GM19468 (cell line): ENCODE data around the gene GALNT2.

Experiments
- ATAC-seq: cut with Tn5 transposase; IDR thresholded peaks from one replicate; pipeline ENCODE4 v1.9.1; 2021; ENCODE audit warnings: mild to moderate bottlenecking, moderate library complexity, moderate number of reproducible peaks; ENCODE audit not compliant: unreplicated experiment; ENCODE audit errors: extremely low read depth

Gene GALNT2

GRCh38 chr1:230242326-230242725 is 175.3 kb downstream of the GALNT2 start:
- no peak for ATAC-seq

- no peak for ATAC-seq
Observed at GRCh38 chr1:230243146-230243545, 176.1 kb downstream of the GALNT2 start.

- ATAC-seq = no peak
Observed at GRCh38 chr1:230243583-230244353, 176.7 kb downstream of the GALNT2 start.

DNA sequence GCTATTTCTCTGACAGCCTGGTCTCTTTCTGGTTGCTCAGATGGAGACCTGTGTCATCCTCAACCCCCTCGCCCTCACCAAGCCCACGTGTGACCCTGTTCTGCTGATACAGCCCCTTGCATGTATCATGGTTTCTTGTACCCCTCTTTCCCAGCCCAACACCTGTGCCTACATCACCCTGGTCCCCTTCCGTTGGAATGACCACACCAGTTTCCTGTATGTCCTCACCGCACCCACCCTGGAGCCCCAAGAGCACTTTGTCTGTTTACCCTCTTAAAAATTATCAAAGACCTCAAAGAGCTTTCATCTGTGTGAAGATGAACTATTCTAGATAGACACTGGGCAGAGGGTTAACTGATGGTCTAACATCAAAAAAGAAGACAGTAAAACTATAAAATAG is 179.5 kb downstream of the GALNT2 start:
- no peak for ATAC-seq

GRCh38 chr1:230248016-230248888 is 181.2 kb downstream of the GALNT2 start:
- no peak for ATAC-seq

GRCh38 chr1:230248889-230249270 is 181.8 kb downstream of the GALNT2 start:
- no peak for ATAC-seq

GRCh38 chr1:230249695-230250480 is 182.8 kb downstream of the GALNT2 start:
- no peak for ATAC-seq

DNA sequence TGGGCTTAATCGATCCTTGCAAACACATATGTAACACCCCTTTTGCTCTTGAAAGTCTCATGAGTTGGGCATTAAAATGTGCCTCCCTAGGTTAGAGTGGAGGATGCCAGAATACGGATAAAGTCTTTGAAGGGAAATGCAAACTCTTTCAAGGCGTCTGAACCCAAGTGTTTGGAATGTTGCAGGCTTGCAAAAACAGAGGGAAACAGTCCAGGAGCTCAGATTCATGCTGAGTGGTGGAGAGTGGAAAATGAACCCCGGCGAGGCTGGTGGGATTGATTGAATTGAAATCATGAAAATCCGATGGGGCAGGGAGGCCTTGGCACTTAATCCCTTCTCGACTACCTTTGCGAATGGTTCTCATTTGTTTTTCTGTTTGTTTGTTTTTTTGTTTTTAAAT is 183.6 kb downstream of the GALNT2 start:
- ATAC-seq = no peak

- ATAC-seq = no peak
Observed at GRCh38 chr1:230251644-230252191, 184.7 kb downstream of the GALNT2 start.

DNA sequence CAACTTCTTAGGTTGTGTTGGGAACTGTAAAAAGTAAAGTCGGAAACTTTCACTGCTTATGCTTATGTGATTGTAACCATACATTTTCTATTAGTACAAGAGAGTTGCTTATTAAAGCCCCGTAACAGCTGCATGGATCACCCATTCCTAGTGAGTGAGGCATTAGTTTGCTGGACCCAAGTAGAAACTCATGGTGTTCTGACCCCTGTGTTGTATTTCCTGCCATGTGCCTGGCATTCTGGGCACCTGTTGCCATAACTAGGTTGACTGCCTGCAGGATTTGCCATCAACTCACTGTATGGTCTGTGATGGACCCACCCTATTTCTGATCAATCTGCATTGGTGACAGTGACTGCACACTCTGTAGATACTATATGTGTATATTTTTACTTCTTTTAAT is 186.1 kb downstream of the GALNT2 start:
- ATAC-seq = no peak

DNA sequence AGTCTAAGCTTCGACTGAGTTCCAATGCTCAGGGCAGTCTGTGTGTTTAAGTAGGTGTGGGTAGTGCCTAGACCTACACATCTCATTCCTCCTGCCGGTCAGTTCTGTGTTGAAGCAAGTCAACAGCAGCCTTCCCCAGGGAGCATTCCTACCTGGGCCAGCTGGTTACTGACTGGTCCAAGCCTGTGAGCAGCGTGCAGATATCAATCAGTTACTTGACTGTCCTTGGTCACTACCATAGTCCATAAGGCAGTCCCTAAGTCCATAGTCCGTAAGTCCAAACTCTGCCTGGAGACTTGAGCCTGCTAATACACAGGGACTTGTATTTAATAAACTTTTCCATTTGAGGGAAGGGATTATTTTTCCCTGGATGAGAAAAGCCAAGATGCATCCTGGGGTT is 187.2 kb downstream of the GALNT2 start:
- ATAC-seq = no peak

DNA sequence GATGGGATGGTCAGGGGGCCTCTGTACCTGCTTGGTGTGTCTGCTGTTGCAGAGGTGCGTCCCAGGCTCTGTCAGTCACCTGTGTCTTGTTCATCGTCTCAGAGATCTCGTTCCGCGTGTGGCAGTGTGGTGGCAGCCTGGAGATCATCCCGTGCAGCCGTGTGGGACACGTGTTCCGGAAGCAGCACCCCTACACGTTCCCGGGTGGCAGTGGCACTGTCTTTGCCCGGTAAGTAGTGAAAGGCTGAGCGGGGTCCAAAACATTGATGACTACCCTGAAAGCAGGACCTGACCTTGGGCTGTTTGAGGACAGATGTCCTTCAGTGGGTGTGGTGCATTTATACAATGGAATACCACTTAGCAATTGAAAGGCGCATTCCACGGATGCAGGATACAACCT is 188.1 kb downstream of the GALNT2 start:
- no peak for ATAC-seq

DNA sequence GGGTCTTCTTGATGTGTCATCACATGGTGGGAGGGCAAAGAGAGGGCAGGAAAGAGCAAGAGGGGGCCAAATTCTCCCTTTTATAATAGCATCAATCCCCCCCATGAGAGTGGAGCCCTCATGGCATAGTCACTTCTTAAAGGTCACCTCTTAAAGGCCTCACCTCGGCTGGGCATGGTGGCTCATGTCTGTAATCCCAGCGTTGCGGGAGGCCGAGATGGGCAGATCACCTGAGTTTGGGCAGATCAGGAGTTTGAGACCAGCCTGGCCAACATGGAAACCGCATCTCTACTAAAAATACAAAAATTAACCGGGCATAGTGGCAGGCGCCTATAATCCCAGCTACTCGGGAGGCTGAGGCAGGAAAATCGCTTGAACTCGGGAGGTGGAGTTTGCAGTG is 189.0 kb downstream of the GALNT2 start:
- no peak for ATAC-seq

DNA sequence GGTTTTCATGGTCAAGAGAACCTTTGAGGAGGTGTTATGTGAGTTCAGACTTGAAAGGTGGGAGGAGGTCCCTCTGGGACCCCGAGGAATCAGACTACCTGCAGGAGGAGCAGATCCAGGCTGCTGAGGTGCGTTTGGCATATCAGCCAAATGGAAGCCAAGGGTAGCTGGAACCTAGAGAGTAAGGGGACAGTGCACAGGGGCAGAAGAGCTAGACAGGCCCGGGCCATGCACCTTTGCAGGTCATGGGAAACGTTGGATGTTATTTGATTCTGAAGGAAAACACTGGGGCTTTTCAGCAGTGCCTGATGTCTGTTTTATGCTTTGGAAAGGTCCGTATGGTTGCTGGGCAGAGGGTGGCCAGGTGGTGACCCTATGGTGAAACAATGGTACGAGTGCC is 189.9 kb downstream of the GALNT2 start:
- no peak for ATAC-seq

GRCh38 chr1:230259621-230260020 is 192.6 kb downstream of the GALNT2 start:
- no peak for ATAC-seq

DNA sequence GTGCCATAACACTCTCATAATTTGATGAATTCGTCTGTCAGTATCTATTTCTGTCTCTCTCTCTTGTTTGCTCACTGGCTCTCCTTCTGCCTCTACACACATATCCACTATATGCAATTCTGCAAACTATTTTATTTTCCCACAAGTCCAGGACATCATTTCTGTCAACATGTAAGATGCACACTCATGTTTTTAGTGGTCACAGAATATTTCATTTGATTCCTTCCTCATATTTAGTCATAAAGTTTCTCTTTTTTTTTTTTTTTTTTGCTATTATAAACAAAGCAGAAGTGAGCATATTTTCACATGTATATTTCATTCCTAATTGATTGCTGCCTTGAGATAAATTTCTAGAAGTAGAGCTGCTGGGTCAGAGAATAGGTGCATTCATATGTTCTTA is 193.8 kb downstream of the GALNT2 start:
- no peak for ATAC-seq

GRCh38 chr1:230261928-230262650 is 195.1 kb downstream of the GALNT2 start:
- no peak for ATAC-seq

DNA sequence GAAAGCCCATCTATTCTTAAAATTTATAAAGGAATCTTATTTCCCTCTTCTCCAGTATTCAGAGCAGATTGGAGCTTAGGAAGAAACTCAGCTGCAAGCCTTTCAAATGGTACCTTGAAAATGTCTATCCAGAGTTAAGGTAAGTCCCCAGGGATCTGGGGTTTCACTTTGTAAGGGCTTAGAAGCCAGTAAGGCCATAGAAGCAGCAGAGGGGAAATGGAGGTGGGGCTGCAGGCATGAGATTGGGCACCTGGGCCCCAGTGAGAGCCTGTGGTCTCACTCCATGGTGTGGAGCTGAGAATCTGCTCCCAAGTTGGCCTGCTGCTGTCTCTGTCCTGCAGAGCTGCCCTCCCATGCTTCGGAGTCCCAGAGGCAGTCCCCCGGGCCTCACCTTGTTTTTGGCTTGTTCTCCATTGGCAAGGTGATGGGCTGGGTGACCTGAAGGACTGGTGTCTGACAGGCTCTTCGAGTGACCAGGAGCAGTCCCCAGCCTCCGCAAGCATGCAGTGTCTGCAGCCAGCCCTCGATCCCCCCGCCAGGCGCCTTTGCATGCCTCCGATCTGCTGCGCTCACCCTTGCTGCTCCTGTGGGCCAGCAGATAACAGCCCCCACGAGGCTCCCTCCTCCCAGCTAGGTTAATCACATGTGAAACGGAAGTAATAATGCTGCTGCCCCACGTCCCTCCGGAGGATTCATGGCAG is 196.0 kb downstream of the GALNT2 start:
- no peak for ATAC-seq

DNA sequence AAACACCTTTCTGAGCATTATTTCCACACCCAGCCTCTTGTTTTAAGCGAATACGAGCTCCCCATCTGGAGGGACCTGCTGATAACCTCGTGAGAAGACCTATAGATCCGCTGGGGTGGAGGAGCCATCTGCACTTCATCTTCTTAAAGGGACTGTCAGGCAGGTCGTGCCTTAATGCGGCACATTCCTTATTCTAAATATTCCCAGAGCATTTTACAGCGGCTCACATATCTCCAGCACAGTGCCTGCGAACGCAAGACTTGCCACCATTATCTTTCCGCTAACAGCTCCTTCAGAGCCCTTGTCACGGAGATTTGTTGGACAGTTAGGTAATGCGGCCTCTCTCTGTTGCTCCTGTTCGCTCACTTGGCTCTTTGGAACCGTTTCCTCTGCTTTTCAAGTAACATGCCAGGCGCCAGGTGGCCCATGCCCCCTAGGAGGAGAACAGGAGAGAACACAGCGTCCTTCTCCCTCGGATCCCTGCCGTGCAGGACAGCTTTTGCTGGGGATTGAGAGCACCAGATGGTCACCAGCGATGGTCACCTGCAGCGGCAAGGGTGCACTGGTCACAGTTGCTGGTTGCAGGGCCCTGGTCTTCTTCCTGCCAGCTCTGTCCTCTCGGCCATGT is 196.6 kb downstream of the GALNT2 start:
- ATAC-seq = no peak
